ENCODE data around the gene SRRM3. TPM values are rescaled to one million over a fixed set of nuclear protein-coding genes. Genes with fewer than 3 reads are reported as not detected.

Gene SRRM3
- polyA plus RNA-seq, 1 donor from 2014 or later: 34.9 TPM

DNA sequence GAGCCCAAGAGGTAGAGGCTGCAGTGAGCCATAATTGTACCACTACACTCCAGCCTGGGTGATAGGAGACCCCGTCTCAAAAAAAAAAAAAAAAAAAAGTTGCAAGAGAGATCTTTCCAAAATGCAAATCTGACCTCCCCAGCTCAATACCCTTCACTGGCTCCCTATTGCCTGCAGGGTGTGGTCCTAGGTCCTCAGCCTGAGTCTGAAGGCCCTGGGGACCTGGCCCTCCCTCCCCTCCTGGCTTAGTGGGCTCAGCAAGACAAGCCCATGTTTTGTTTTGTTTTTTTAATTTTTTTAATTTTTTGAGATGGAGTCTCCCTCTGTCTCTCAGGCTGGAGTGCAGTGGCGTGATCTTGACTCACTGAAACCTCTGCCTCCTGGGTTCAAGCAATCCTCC, 20.6 kb downstream of the SRRM3 start:
- Histone ChIP-seq H3K9ac (ENCODE audit: low read length) (no peak overlapping the region), H4K20me1 (ENCODE audit: insufficient read depth) (no peaks in the 10 kb centered on the region), H3K27me3 (ENCODE audit: insufficient read depth, low read depth, low read length) (no peaks in the 10 kb centered on the region), H2AFZ (ENCODE audit: low read depth, low read length) (no peak overlapping the region), H3K9me2 (ENCODE audit: insufficient read depth, low read length) (no peaks in the 10 kb centered on the region), H3K4me2 (ENCODE audit: low read length) (no peak overlapping the region), H3K4me3 (ENCODE audit: low read length) (no peak overlapping the region), H3K79me2 (replicated peaks; ENCODE audit: insufficient read depth, low read length) (no peaks in the 10 kb centered on the region), H3K9me3 (ENCODE audit: low read length) (no peaks in the 10 kb centered on the region), H3K27ac (ENCODE audit: low read length) (no peak overlapping the region), H3F3A (ENCODE audit: insufficient read depth, low read length, poor library complexity, severe bottlenecking) (no peaks in the 10 kb centered on the region), H3K36me3 (ENCODE audit: insufficient read depth, low read length) (no peaks in the 10 kb centered on the region)
- TF ChIP-seq MXI1 (conservative IDR thresholded peaks at IDR 0.05; ENCODE audit: poor library complexity, severe bottlenecking): no peak
- no peak for TF ChIP-seq POLR2AphosphoS5 (IDR thresholded peaks at IDR 0.05)
- no peak for TF ChIP-seq EZH2 (IDR thresholded peaks at IDR 0.05; ENCODE audit: borderline replicate concordance, insufficient read depth, low read length, poor library complexity, severe bottlenecking)
- TF ChIP-seq, protein P1, sequence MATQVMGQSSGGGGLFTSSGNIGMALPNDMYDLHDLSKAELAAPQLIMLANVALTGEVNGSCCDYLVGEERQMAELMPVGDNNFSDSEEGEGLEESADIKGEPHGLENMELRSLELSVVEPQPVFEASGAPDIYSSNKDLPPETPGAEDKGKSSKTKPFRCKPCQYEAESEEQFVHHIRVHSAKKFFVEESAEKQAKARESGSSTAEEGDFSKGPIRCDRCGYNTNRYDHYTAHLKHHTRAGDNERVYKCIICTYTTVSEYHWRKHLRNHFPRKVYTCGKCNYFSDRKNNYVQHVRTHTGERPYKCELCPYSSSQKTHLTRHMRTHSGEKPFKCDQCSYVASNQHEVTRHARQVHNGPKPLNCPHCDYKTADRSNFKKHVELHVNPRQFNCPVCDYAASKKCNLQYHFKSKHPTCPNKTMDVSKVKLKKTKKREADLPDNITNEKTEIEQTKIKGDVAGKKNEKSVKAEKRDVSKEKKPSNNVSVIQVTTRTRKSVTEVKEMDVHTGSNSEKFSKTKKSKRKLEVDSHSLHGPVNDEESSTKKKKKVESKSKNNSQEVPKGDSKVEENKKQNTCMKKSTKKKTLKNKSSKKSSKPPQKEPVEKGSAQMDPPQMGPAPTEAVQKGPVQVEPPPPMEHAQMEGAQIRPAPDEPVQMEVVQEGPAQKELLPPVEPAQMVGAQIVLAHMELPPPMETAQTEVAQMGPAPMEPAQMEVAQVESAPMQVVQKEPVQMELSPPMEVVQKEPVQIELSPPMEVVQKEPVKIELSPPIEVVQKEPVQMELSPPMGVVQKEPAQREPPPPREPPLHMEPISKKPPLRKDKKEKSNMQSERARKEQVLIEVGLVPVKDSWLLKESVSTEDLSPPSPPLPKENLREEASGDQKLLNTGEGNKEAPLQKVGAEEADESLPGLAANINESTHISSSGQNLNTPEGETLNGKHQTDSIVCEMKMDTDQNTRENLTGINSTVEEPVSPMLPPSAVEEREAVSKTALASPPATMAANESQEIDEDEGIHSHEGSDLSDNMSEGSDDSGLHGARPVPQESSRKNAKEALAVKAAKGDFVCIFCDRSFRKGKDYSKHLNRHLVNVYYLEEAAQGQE (IDR thresholded peaks at IDR 0.05; ENCODE audit: borderline replicate concordance): no peak
- no peak for TF ChIP-seq RAD21 (conservative IDR thresholded peaks at IDR 0.05)
- no peak for TF ChIP-seq SMC3 (conservative IDR thresholded peaks at IDR 0.05; ENCODE audit: poor library complexity)
- TF ChIP-seq TAF1 (IDR thresholded peaks at IDR 0.05; ENCODE audit: low read depth): no peak
- TF ChIP-seq, protein P2, sequence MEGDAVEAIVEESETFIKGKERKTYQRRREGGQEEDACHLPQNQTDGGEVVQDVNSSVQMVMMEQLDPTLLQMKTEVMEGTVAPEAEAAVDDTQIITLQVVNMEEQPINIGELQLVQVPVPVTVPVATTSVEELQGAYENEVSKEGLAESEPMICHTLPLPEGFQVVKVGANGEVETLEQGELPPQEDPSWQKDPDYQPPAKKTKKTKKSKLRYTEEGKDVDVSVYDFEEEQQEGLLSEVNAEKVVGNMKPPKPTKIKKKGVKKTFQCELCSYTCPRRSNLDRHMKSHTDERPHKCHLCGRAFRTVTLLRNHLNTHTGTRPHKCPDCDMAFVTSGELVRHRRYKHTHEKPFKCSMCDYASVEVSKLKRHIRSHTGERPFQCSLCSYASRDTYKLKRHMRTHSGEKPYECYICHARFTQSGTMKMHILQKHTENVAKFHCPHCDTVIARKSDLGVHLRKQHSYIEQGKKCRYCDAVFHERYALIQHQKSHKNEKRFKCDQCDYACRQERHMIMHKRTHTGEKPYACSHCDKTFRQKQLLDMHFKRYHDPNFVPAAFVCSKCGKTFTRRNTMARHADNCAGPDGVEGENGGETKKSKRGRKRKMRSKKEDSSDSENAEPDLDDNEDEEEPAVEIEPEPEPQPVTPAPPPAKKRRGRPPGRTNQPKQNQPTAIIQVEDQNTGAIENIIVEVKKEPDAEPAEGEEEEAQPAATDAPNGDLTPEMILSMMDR (IDR thresholded peaks at IDR 0.05; ENCODE audit: poor library complexity, severe bottlenecking): no peak
- no peak for TF ChIP-seq EP300 (conservative IDR thresholded peaks at IDR 0.05; ENCODE audit: poor library complexity, severe bottlenecking)

DNA sequence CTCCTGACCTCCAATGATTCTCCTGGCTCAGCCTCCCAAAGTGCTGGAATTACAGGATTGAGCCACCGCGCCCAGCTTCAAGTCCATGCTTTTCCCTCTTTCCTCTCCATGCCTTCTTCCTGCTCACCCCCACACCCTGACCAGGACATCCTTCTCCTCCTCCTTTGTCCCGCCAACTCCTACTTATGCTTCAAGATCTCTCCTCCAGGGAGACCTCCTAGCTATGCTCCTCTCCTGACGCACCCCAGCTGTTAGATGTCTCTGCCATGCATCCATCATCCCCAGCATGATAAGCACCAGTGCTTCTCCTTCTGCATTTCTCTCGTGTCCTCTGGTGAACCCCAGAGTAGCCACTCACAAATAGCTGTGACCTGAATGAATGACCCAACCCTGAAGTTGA, 21.1 kb downstream of the SRRM3 start:
- Histone ChIP-seq H2AFZ (ENCODE audit: low read depth, low read length) (no peak overlapping the region), H3K4me3 (ENCODE audit: low read length) (no peak overlapping the region), H3K27ac (ENCODE audit: low read length) (no peak overlapping the region), H4K20me1 (ENCODE audit: insufficient read depth) (no peaks in the 10 kb centered on the region), H3K4me2 (ENCODE audit: low read length) (no peak overlapping the region), H3K36me3 (ENCODE audit: insufficient read depth, low read length) (no peaks in the 10 kb centered on the region), H3K9me3 (ENCODE audit: low read length) (no peaks in the 10 kb centered on the region), H3K79me2 (replicated peaks; ENCODE audit: insufficient read depth, low read length) (no peaks in the 10 kb centered on the region), H3F3A (ENCODE audit: insufficient read depth, low read length, poor library complexity, severe bottlenecking) (no peaks in the 10 kb centered on the region), H3K9ac (ENCODE audit: low read length) (no peak overlapping the region), H3K27me3 (ENCODE audit: insufficient read depth, low read depth, low read length) (no peaks in the 10 kb centered on the region), H3K9me2 (ENCODE audit: insufficient read depth, low read length) (no peaks in the 10 kb centered on the region)
- TF ChIP-seq, protein P2 (IDR thresholded peaks at IDR 0.05; ENCODE audit: poor library complexity, severe bottlenecking): no peak
- TF ChIP-seq RAD21 (conservative IDR thresholded peaks at IDR 0.05) (no peak), EP300 (conservative IDR thresholded peaks at IDR 0.05; ENCODE audit: poor library complexity, severe bottlenecking) (no peak), TAF1 (IDR thresholded peaks at IDR 0.05; ENCODE audit: low read depth) (no peak), POLR2AphosphoS5 (IDR thresholded peaks at IDR 0.05) (no peak)

Data from neural cell (in vitro differentiated cells).